Activated T-cell treated with anti-CD3 and anti-CD28 coated beads for 48 hours (primary cell): ENCODE data around the gene POLD1.
"Not testable (repeated sequence)": the region's sequence is repeated elsewhere in the genome, so short reads cannot be mapped to it uniquely, and the experiment has no call there.

Experiments used
- DNase-seq: peaks from one replicate; pipeline ENCODE4 v3.0.0-alpha.2; 2020; ENCODE audit warnings: low read depth

POLD1 gene

GRCh38 chr19:50390952-50391351, 6.8 kb downstream of the POLD1 start:
- not testable (repeated sequence) for DNase-seq

GRCh38 chr19:50392759-50393158, 8.6 kb downstream of the POLD1 start:
- no peak for DNase-seq

GRCh38 chr19:50393589-50393988, 9.4 kb downstream of the POLD1 start:
- no peak for DNase-seq

GRCh38 chr19:50394017-50394416, 9.9 kb downstream of the POLD1 start:
- no peak for DNase-seq

- DNase-seq, result no peak
These were observed 14.7 kb downstream of the POLD1 start for GRCh38 chr19:50398675-50399367.

GRCh38 chr19:50399368-50399745, 15.2 kb downstream of the POLD1 start:
- no peak for DNase-seq

- DNase-seq, result no peak
These were observed 17.7 kb downstream of the POLD1 start for GRCh38 chr19:50401605-50402450.

GRCh38 chr19:50402544-50403301, 18.6 kb downstream of the POLD1 start:
- DNase-seq, result no peak

GRCh38 chr19:50406156-50406820, 22.1 kb downstream of the POLD1 start:
- no peak for DNase-seq

- no peak for DNase-seq
These were observed 22.7 kb downstream of the POLD1 start for GRCh38 chr19:50406829-50407228.

- DNase-seq, result no peak
These were observed 25.2 kb downstream of the POLD1 start for GRCh38 chr19:50409347-50409746.

GRCh38 chr19:50410109-50410508, 26.0 kb downstream of the POLD1 start:
- no peak for DNase-seq

- no peak for DNase-seq
These were observed 28.3 kb downstream of the POLD1 start for GRCh38 chr19:50412419-50412818.

GRCh38 chr19:50413096-50413495, 28.9 kb downstream of the POLD1 start:
- no peak for DNase-seq

- DNase-seq, result no peak
These were observed 29.4 kb downstream of the POLD1 start for GRCh38 chr19:50413531-50413930.

- peak; percentile 79 for DNase-seq
These were observed 30.9 kb downstream of the POLD1 start for GRCh38 chr19:50414864-50415660.

GRCh38 chr19:50415661-50416033, 31.5 kb downstream of the POLD1 start:
- no peak for DNase-seq

GRCh38 chr19:50416034-50416977, 32.2 kb downstream of the POLD1 start:
- no peak for DNase-seq

- DNase-seq, result no peak
These were observed 33.2 kb downstream of the POLD1 start for GRCh38 chr19:50417111-50418081.
